Activated CD8-positive, alpha-beta T cell treated with anti-CD3 and anti-CD28 coated beads for 36 hours (primary cell): ENCODE data around the gene SLC44A1. TPM values are rescaled to one million over a fixed set of nuclear protein-coding genes. Genes with fewer than 3 reads are reported as not detected.

ENCODE experiments used
- ATAC-seq: fragments of 200-7000 bp; cut with Tn5 transposase; one replicate; pipeline ENCODE4 v1.10.0; 2021; ENCODE audit warnings: mild to moderate bottlenecking, moderate library complexity
- CTCF ChIA-PET: fragments of 350-600 bp; sonication (Branson Sonifier 250); formaldehyde crosslinking; loops from one replicate; lab custom pipeline; 2021; ENCODE audit warnings: antibody characterized with exemption; lab: Charles Lee
- POLR2A ChIA-PET: fragments of 350-600 bp; sonication (Branson Sonifier 250); formaldehyde crosslinking; loops from one replicate; lab custom pipeline; 2021; ENCODE audit warnings: antibody characterized with exemption; lab: Charles Lee
- DNase-seq: peaks from one replicate; pipeline ENCODE4 v3.0.0-alpha.2; 2020
- H3K27ac Mint-ChIP-seq: one replicate; pipeline ENCODE4 v1.8.0; 2021; ENCODE audit warnings: mild to moderate bottlenecking, mixed read lengths
- H3K27me3 Mint-ChIP-seq: one replicate; pipeline ENCODE4 v1.8.0; 2021; ENCODE audit warnings: mixed read lengths
- H3K36me3 Mint-ChIP-seq: one replicate; pipeline ENCODE4 v1.8.0; 2021; ENCODE audit warnings: low read depth, mixed read lengths
- H3K4me1 Mint-ChIP-seq: one replicate; pipeline ENCODE4 v1.8.0; 2021; ENCODE audit warnings: low read depth, mixed read lengths
- H3K4me3 Mint-ChIP-seq: one replicate; pipeline ENCODE4 v1.8.0; 2021; ENCODE audit warnings: mild to moderate bottlenecking, moderate library complexity, mixed read lengths
- H3K9me3 Mint-ChIP-seq: one replicate; pipeline ENCODE4 v1.8.0; 2021; ENCODE audit warnings: mixed read lengths
- intact Hi-C: fragments of 100-400 bp; cut with micrococcal nuclease; formaldehyde crosslinking; loops from one replicate; pipeline ENCODE4 v1.10.0; 2022
- total RNA-seq, 2 experiments: library from RNA; stranded (reverse); gene quantifications; one replicate each; pipeline ENCODE4 v1.2.3, GENCODE V29; 2021
- TF ChIP-seq, protein P1 (sequence below): fragments of 200-600 bp; IDR thresholded peaks from one replicate; pipeline ENCODE4 v1.8.0; 2022; ENCODE audit warnings: antibody characterized with exemption, mild to moderate bottlenecking

SLC44A1 gene
- total RNA-seq, 2 experiments from 2014 or later, result 7.2 to 8.3 TPM

DNA sequence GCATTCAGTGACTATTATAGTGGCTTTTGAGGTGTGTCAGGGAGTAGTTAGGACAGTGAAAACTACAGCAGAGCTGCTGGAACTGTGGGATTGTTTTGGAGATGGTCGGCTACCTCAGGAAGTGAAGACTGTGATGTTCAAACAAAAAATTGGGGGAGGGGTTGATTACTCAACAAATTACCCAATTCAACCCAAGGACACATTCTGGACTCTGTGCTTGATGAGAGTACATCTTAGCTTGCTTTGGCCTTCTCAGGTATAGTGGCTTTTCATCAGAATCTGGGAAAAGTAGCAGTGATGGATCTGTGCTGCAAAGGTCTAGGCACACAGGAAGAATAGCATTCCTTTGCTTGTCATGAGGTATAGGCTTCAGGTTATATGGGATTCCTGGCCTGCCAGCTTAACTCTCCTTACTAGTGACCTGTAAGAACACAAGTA is 47.0 kb downstream of the SLC44A1 start:
- no peaks in the 10 kb centered on the region for H3K27me3 Mint-ChIP-seq
- ChIA-PET POLR2A (no interaction called here), CTCF (no interaction called here)
- H3K36me3 Mint-ChIP-seq, result no peaks in the 10 kb centered on the region
- no peak overlapping the region for H3K27ac Mint-ChIP-seq
- intact Hi-C loops, result no loop called here
- H3K4me1 Mint-ChIP-seq, result peaks cover 9% of the 10 kb centered on the region
- TF ChIP-seq, protein P1, sequence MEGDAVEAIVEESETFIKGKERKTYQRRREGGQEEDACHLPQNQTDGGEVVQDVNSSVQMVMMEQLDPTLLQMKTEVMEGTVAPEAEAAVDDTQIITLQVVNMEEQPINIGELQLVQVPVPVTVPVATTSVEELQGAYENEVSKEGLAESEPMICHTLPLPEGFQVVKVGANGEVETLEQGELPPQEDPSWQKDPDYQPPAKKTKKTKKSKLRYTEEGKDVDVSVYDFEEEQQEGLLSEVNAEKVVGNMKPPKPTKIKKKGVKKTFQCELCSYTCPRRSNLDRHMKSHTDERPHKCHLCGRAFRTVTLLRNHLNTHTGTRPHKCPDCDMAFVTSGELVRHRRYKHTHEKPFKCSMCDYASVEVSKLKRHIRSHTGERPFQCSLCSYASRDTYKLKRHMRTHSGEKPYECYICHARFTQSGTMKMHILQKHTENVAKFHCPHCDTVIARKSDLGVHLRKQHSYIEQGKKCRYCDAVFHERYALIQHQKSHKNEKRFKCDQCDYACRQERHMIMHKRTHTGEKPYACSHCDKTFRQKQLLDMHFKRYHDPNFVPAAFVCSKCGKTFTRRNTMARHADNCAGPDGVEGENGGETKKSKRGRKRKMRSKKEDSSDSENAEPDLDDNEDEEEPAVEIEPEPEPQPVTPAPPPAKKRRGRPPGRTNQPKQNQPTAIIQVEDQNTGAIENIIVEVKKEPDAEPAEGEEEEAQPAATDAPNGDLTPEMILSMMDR, result no peak
- H3K9me3 Mint-ChIP-seq, result no peaks in the 10 kb centered on the region
- H3K4me3 Mint-ChIP-seq, result no peak overlapping the region
- no peak for ATAC-seq
- no peak for DNase-seq

GRCh38 chr9:105291938-105292337 is 47.5 kb downstream of the SLC44A1 start:
- H3K36me3 Mint-ChIP-seq, result no peaks in the 10 kb centered on the region
- no peaks in the 10 kb centered on the region for H3K27me3 Mint-ChIP-seq
- no peaks in the 10 kb centered on the region for H3K9me3 Mint-ChIP-seq
- H3K4me1 Mint-ChIP-seq, result peaks cover 10% of the 10 kb centered on the region
- ChIA-PET POLR2A (interaction anchor here (1.2 kb wide), 1 partner anchor 48 kb away, joined by 3 read pairs; no protein-coding TSS in a partner anchor), CTCF (no interaction called here)
- ATAC-seq (no peak), DNase-seq (no peak)
- intact Hi-C loops, result no loop called here
- TF ChIP-seq, protein P1, result no peak
- no peak overlapping the region for H3K4me3 Mint-ChIP-seq
- H3K27ac Mint-ChIP-seq, result no peak overlapping the region

DNA sequence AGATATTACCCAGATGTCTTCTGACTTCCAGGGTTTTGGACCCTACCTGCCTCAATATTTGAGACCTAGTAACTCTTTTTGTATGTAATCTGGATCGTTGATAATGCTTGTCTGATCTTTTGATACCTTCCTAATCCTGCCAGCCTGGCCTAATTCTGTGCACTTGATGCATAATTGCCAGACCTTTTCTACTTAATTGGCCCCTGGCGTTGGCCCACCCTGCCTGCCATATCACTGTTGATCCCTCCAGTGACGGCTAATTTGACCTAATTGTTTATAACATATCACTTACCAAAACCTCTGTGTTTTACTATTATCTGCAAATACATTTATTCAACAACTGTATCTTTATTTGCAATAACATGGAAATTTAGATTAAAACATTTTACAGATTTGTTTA is 49.0 kb downstream of the SLC44A1 start:
- intact Hi-C loops, result no loop called here
- Mint-ChIP-seq H3K27ac (no peak overlapping the region), H3K36me3 (no peaks in the 10 kb centered on the region), H3K4me1 (peaks cover 12% of the 10 kb centered on the region), H3K4me3 (no peak overlapping the region), H3K27me3 (no peaks in the 10 kb centered on the region), H3K9me3 (no peaks in the 10 kb centered on the region)
- TF ChIP-seq, protein P1, result no peak
- ATAC-seq, result no peak
- CTCF ChIA-PET, result no interaction called here
- no peak for DNase-seq
- POLR2A ChIA-PET, result no interaction called here

DNA sequence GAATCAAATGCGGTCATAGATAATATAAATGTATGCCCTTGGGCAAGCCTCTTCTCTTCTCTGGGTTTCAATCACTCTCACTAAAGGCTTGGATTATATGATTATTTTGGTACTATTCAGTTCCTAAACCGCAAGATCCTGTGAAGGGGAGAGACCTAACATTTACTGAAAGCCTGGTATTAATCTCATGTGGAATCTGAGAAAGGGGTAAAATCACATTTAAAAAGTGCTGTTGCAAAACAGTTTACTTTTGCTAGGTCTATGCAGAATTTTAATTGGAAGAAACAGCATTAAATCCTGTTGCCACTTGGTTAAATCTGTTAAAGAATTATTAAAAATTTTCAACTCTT is 50.7 kb downstream of the SLC44A1 start:
- Mint-ChIP-seq H3K4me1 (peaks cover 12% of the 10 kb centered on the region), H3K27me3 (no peaks in the 10 kb centered on the region), H3K36me3 (no peaks in the 10 kb centered on the region), H3K4me3 (no peak overlapping the region), H3K27ac (no peak overlapping the region), H3K9me3 (no peaks in the 10 kb centered on the region)
- ATAC-seq (no peak), DNase-seq (no peak)
- TF ChIP-seq, protein P1, result no peak
- intact Hi-C loops, result no loop called here
- ChIA-PET POLR2A (no interaction called here), CTCF (no interaction called here)

DNA sequence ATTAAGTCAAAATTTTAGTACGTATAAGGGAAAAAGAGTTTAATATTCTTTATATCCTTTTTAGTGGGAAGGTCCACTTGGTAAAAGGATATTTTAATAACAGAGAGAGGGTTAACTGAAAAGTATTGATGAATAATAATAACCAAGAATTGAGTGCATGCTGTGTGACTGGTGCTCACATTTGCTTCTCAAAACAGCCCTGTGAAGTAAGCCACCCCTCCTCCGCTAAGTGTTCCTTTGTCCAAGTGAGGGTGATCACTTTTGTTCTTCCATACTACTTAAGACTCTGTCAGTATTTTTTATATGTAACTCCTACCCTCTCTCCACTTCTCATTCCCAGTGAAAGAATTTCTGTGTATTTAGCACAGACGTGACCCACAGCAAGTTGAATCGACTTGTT is 51.5 kb downstream of the SLC44A1 start:
- POLR2A ChIA-PET, result no interaction called here
- ATAC-seq (no peak), DNase-seq (no peak)
- Mint-ChIP-seq H3K4me3 (no peak overlapping the region), H3K36me3 (no peaks in the 10 kb centered on the region), H3K27me3 (no peaks in the 10 kb centered on the region), H3K9me3 (no peaks in the 10 kb centered on the region), H3K27ac (no peak overlapping the region), H3K4me1 (peaks cover 12% of the 10 kb centered on the region)
- intact Hi-C loops, result no loop called here
- TF ChIP-seq, protein P1, result no peak
- CTCF ChIA-PET, result no interaction called here
